Type B pancreatic cell (in vitro differentiated cells): Measurements from ENCODE around the gene LGALS14. TPM values are rescaled to one million over a fixed set of nuclear protein-coding genes. Genes with fewer than 3 reads are reported as not detected.

Source experiments
- DNase-seq: peaks from one replicate; pipeline ENCODE4 v3.0.0; 2021; ENCODE audit warnings: mixed read lengths; ENCODE audit not compliant: unreplicated experiment; ENCODE audit errors: extremely low spot score
- H3K27ac Mint-ChIP-seq: 2 replicates; pipeline ENCODE4 v1.8.0; 2021; ENCODE audit warnings: mild to moderate bottlenecking, mixed read lengths
- H3K27me3 Mint-ChIP-seq: 2 replicates; pipeline ENCODE4 v1.8.0; 2021; ENCODE audit warnings: mixed read lengths
- H3K36me3 Mint-ChIP-seq: 2 replicates; pipeline ENCODE4 v1.8.0; 2021; ENCODE audit warnings: mixed read lengths
- H3K4me1 Mint-ChIP-seq: one replicate; pipeline ENCODE4 v1.8.0; 2021; ENCODE audit warnings: mixed read lengths; ENCODE audit not compliant: unreplicated experiment
- H3K4me3 Mint-ChIP-seq: 2 replicates; pipeline ENCODE4 v1.8.0; 2021; ENCODE audit warnings: mild to moderate bottlenecking, mixed read lengths
- H3K9me3 Mint-ChIP-seq: 2 replicates; pipeline ENCODE4 v1.8.0; 2021; ENCODE audit warnings: mixed read lengths
- CTCF ChIP-seq: fragments of 200-600 bp; sonication (generic); conservative IDR thresholded peaks from 2 replicates; pipeline ENCODE4 v1.5.0; 2021; ENCODE audit warnings: antibody characterized with exemption, mild to moderate bottlenecking
- total RNA-seq: library from RNA; stranded (reverse); gene quantifications from 2 replicates; pipeline ENCODE4 v1.2.1, GENCODE V29; 2021; ENCODE audit warnings: low replicate concordance

LGALS14 gene
- total RNA-seq, 1 donor from 2014 or later: not detected

DNA sequence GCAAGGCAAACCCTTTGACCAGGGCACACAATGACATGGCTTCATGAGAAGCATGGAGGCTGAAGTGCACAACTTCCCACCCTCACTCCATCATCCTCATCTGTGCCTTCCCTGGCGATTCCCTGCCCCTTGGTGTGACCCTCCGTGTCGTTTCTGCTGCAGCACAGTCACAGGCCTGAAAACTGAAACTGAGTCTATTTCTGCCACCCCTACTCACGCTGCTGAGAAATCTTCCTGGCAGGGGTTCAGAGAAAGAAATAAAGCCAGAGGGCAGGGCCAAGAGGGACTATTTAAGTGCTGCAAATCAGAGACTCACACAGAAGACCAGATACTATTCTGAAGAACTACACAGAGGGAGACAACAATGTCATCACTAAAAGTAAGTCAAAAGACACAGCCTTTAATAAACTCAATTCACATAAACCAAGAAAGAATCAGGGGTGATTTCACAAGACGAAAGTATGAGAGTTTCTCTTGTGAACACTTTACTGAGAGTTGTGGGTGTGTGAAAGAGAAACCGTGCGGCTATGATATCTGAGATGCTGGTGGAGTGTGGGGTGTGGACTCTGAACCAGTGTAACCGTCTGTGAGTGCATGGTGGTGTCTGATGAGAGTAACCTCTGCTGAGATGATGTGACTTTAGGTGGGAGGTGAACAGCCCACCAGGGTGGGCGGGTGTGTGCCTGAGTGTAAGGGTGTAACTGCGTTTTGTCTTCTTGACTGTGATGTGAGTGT lies 25.1 kb upstream of the LGALS14 start:
- Mint-ChIP-seq H3K27ac (no peak overlapping the region), H3K4me3 (no peak overlapping the region), H3K4me1 (no peaks in the 10 kb centered on the region), H3K27me3 (peaks cover 40% of the 10 kb centered on the region), H3K9me3 (no peaks in the 10 kb centered on the region), H3K36me3 (no peaks in the 10 kb centered on the region)
- no peak for DNase-seq
- no peak for TF ChIP-seq CTCF

- DNase-seq: no peak
- no peak for TF ChIP-seq CTCF
- H3K9me3 Mint-ChIP-seq: no peaks in the 10 kb centered on the region
- H3K36me3 Mint-ChIP-seq: no peaks in the 10 kb centered on the region
- H3K27me3 Mint-ChIP-seq: peaks cover 36% of the 10 kb centered on the region
- no peaks in the 10 kb centered on the region for H3K4me1 Mint-ChIP-seq
- no peak overlapping the region for H3K27ac Mint-ChIP-seq
- H3K4me3 Mint-ChIP-seq: no peak overlapping the region
Measured at GRCh38 chr19:39679791-39680168, 24.5 kb upstream of the LGALS14 start.

- H3K4me1 Mint-ChIP-seq: no peaks in the 10 kb centered on the region
- no peak for DNase-seq
- peaks cover 35% of the 10 kb centered on the region for H3K27me3 Mint-ChIP-seq
- no peaks in the 10 kb centered on the region for H3K9me3 Mint-ChIP-seq
- no peak overlapping the region for H3K4me3 Mint-ChIP-seq
- H3K36me3 Mint-ChIP-seq: no peaks in the 10 kb centered on the region
- no peak for TF ChIP-seq CTCF
- no peak overlapping the region for H3K27ac Mint-ChIP-seq
Measured at GRCh38 chr19:39680593-39680992, 23.7 kb upstream of the LGALS14 start.

- Mint-ChIP-seq H3K4me1 (no peaks in the 10 kb centered on the region), H3K27me3 (peaks cover 39% of the 10 kb centered on the region), H3K4me3 (no peak overlapping the region), H3K36me3 (no peaks in the 10 kb centered on the region), H3K27ac (no peak overlapping the region), H3K9me3 (no peaks in the 10 kb centered on the region)
- DNase-seq: no peak
- TF ChIP-seq CTCF: no peak
Measured at GRCh38 chr19:39681416-39681815, 22.9 kb upstream of the LGALS14 start.

GRCh38 chr19:39684267-39684666 lies 20.0 kb upstream of the LGALS14 start:
- H3K4me3 Mint-ChIP-seq: no peak overlapping the region
- no peaks in the 10 kb centered on the region for H3K36me3 Mint-ChIP-seq
- peaks cover 32% of the 10 kb centered on the region for H3K27me3 Mint-ChIP-seq
- H3K4me1 Mint-ChIP-seq: no peaks in the 10 kb centered on the region
- TF ChIP-seq CTCF: no peak
- H3K9me3 Mint-ChIP-seq: no peaks in the 10 kb centered on the region
- H3K27ac Mint-ChIP-seq: no peak overlapping the region
- no peak for DNase-seq
